Cardiac fibroblast (primary cell): ENCODE measurements around the gene CH25H.

Experiments
- DNase-seq, 2 donors: peaks; one replicate each; pipeline versions ENCODE4 v3.0.0 to v3.0.0-alpha.2; 2010; ENCODE audit warnings: low read depth in 2 of 2
- H3K4me3 ChIP-seq, 2 donors: replicated peaks in 1 of 2; 1 replicate in 1 of 2; 2 replicates in 1 of 2; pipeline ENCODE4 v1.5.1; 2011; ENCODE audit warnings: low read depth in 2 of 2, low read length in 2 of 2, mild to moderate bottlenecking in 2 of 2, moderate library complexity in 1 of 2
- TF ChIP-seq, protein P1 (sequence below): IDR thresholded peaks from one replicate; pipeline ENCODE4 v1.5.1; 2011; ENCODE audit warnings: low read depth, mild to moderate bottlenecking, low read length, inconsistent platforms

CH25H gene

DNA sequence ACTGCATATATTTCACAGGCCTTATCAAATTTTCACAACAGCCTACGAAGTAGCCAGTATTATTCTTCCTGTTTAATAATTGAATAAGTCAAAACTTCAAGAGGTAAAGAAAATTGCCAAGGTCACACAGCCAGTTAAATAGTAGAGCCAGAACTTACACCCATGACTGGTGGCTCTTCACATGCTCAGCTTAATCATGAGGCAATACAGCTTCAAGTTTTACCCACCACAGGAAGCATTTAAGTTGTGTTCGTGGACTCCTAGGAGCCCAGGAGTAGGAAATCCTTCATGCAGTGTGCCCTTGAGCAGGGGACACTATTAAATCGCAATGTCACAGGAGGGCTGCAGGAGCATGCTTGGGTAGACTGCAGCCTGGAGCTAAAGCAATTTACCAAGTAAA is 33.4 kb upstream of the CH25H start:
- TF ChIP-seq, protein P1, sequence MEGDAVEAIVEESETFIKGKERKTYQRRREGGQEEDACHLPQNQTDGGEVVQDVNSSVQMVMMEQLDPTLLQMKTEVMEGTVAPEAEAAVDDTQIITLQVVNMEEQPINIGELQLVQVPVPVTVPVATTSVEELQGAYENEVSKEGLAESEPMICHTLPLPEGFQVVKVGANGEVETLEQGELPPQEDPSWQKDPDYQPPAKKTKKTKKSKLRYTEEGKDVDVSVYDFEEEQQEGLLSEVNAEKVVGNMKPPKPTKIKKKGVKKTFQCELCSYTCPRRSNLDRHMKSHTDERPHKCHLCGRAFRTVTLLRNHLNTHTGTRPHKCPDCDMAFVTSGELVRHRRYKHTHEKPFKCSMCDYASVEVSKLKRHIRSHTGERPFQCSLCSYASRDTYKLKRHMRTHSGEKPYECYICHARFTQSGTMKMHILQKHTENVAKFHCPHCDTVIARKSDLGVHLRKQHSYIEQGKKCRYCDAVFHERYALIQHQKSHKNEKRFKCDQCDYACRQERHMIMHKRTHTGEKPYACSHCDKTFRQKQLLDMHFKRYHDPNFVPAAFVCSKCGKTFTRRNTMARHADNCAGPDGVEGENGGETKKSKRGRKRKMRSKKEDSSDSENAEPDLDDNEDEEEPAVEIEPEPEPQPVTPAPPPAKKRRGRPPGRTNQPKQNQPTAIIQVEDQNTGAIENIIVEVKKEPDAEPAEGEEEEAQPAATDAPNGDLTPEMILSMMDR, result no peak
- DNase-seq, result no peak
- H3K4me3 ChIP-seq, result no peak overlapping the region

DNA sequence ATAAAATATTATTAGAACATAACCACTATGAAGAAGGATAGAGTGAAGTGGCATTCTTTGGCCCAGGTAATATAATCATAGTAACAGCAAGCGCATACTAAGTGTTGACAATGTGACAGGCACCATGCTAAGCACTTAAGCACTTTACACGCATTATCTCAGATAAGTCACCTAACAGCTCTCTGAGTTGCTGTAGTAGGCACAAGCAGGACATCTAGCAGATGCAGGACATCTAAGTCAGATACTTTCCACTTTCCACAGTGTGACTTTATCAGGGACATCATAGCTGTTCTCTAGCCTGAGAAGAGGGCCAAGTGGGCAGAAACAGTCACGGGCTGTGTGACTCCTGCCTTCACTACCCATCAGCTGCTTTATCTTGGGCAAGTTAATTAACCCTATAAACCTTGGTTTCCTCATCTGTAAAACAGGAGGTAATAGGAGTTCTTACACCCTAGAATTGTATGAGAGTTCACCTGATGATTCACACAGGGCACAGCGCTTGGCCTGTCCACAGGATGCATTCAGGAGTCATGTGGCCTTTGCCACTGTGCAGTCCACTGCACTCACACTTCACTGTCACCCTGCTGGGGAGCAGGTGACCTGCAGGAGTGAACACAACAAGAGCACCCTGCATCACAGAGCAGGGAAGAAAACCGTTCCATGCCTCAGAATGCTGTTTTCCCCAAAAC is 32.0 kb upstream of the CH25H start:
- DNase-seq, result no peak
- TF ChIP-seq, protein P1, result no peak
- no peak overlapping the region for H3K4me3 ChIP-seq

DNA sequence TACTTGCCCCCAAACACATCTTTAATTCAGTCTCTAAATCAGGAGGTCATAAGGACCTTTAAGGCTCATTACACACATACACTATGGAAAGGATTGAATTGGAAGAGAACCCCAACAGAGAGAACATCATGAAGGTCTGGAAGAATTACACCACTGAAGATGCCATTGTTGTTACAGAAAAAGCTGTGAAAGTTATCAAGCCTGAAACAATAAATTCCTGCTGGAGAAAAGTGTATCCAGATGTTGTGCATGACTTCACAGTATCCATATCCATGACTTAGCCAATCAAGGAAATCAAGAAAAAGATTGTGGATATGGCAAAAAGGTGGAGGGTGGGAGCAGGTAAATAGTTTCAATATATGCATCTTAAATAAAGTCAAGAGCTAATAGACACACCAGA is 30.7 kb upstream of the CH25H start:
- TF ChIP-seq, protein P1, result no peak
- no peak overlapping the region for H3K4me3 ChIP-seq
- no peak for DNase-seq

DNA sequence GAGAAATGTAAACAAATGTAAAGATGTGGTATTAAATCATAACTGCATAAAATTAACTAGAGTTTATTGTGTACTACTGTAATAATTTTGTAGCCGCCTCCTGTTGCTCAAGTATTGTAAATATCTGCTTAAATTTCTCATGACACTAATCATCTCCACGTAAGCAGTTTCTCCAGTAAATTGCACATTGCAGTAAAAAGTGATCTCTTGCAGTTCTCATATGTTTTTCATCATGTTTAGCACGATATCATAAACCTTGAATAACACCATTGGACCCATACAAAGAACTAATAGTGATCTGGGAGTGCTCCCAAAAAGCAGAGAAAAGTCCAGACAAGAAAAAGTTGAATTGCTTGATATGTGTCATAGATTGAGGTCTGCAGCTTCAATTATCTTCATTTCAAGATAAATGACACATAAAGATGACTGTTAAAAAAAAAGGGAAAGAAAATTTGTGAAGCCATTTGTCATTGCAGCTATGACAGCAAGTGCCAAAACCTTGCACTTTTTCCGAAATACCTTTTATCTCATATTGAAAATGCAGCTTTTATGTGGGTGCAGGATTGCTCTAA is 29.2 kb upstream of the CH25H start:
- TF ChIP-seq, protein P1, result no peak

GRCh38 chr10:89235073-89235798 is 28.1 kb upstream of the CH25H start:
- no peak for DNase-seq
- TF ChIP-seq, protein P1, result no peak
- no peak overlapping the region for H3K4me3 ChIP-seq

More for the DNA sequence above, 29.2 kb upstream of the CH25H start:
- H3K4me3 ChIP-seq, result no peak overlapping the region
- no peak for DNase-seq

- no peak for DNase-seq
- H3K4me3 ChIP-seq, result no peak overlapping the region
Measured at GRCh38 chr10:89233033-89233432, 25.9 kb upstream of the CH25H start.

More at GRCh38 chr10:89233033-89233432, 25.9 kb upstream of the CH25H start:
- TF ChIP-seq, protein P1, result no peak
